GM18873 (cell line): ENCODE measurements around the gene SH3TC1.

Experiments
- ATAC-seq: cut with Tn5 transposase; IDR thresholded peaks from one replicate; pipeline ENCODE4 v1.9.1; 2021; ENCODE audit warnings: mild to moderate bottlenecking, moderate library complexity, moderate number of reproducible peaks; ENCODE audit not compliant: unreplicated experiment, low FRiP score

SH3TC1 gene

GRCh38 chr4:8197521-8197920 is 1.6 kb upstream of the SH3TC1 start:
- ATAC-seq = no peak

GRCh38 chr4:8198206-8198905 is 734 bp upstream of the SH3TC1 start:
- ATAC-seq = no peak

GRCh38 chr4:8199594-8200301 is 658 bp downstream of the SH3TC1 start:
- no peak for ATAC-seq

GRCh38 chr4:8200302-8200975 is 1.3 kb downstream of the SH3TC1 start:
- no peak for ATAC-seq

GRCh38 chr4:8201321-8201781 is 2.3 kb downstream of the SH3TC1 start:
- no peak for ATAC-seq

GRCh38 chr4:8202108-8203051 is 3.3 kb downstream of the SH3TC1 start:
- no peak for ATAC-seq

- no peak for ATAC-seq
Measured at GRCh38 chr4:8203052-8203401, 3.9 kb downstream of the SH3TC1 start.

GRCh38 chr4:8203817-8204216 is 4.7 kb downstream of the SH3TC1 start:
- no peak for ATAC-seq

GRCh38 chr4:8204576-8205227 is 5.6 kb downstream of the SH3TC1 start:
- ATAC-seq = no peak

- ATAC-seq = no peak
Measured at GRCh38 chr4:8205241-8205707, 6.2 kb downstream of the SH3TC1 start.

- ATAC-seq = no peak
Measured at GRCh38 chr4:8205749-8206611, 6.9 kb downstream of the SH3TC1 start.

GRCh38 chr4:8207314-8207713 is 8.2 kb downstream of the SH3TC1 start:
- ATAC-seq = no peak

- ATAC-seq = no peak
Measured at GRCh38 chr4:8208565-8208964, 9.5 kb downstream of the SH3TC1 start.

GRCh38 chr4:8209181-8209874 is 10.2 kb downstream of the SH3TC1 start:
- no peak for ATAC-seq

- ATAC-seq = no peak
Measured at GRCh38 chr4:8210010-8210409, 10.9 kb downstream of the SH3TC1 start.

- ATAC-seq = no peak
Measured at GRCh38 chr4:8210616-8211015, 11.5 kb downstream of the SH3TC1 start.

GRCh38 chr4:8211251-8211650 is 12.2 kb downstream of the SH3TC1 start:
- no peak for ATAC-seq
